T-cell (primary cell): ENCODE measurements around the gene TSC22D3. TPM values are rescaled to one million over a fixed set of nuclear protein-coding genes. Genes with fewer than 3 reads are reported as not detected.

Source experiments
- ATAC-seq, 4 experiments: fragments of 200-7000 bp in 3 of 4; fragments of 150-1000 bp in 1 of 4; cut with Tn5 transposase; replicated peaks in 1 of 4; 1 replicate in 3 of 4; 2 replicates in 1 of 4; pipeline ENCODE4 v1.10.0; 2021; ENCODE audit warnings: moderate library complexity in 3 of 4, mild to moderate bottlenecking in 2 of 4, moderate number of reproducible peaks in 1 of 4
- CTCF ChIA-PET, 2 donors: fragments of 300-600 bp; sonication (Branson Sonifier 250); formaldehyde crosslinking; loops; one replicate each; lab custom pipeline; 2022; ENCODE audit warnings: antibody characterized with exemption in 2 of 2; lab: Charles Lee
- POLR2A ChIA-PET, 2 donors: fragments of 300-600 bp; sonication (Branson Sonifier 250); formaldehyde crosslinking; loops; one replicate each; lab custom pipeline; 2022; ENCODE audit warnings: antibody characterized with exemption in 2 of 2; lab: Charles Lee
- DNase-seq, 35 experiments: peaks; one replicate each; pipeline versions ENCODE4 v3.0.0 to v3.0.0-alpha.2; 2013 to 2023
- H3K27ac ChIP-seq: one replicate; pipeline ENCODE4 v1.5.1; 2013; ENCODE audit warnings: low read length
- H3K27me3 ChIP-seq, 2 experiments: replicated peaks in 1 of 2; 1 replicate in 1 of 2; 2 replicates in 1 of 2; pipeline versions ENCODE4 v1.6.1 to v1.7.0; 2013; ENCODE audit warnings: low read length in 1 of 2, mixed read lengths in 1 of 2; ENCODE audit not compliant: control insufficient read depth in 2 of 2, insufficient read depth in 2 of 2; ENCODE audit errors: extremely low read depth in 1 of 2
- H3K36me3 ChIP-seq, 2 donors: 1 replicate in 1 of 2; 2 replicates in 1 of 2; pipeline versions ENCODE4 v1.6.1 to v1.7.0; 2013; ENCODE audit warnings: low read length in 1 of 2; ENCODE audit not compliant: control insufficient read depth in 2 of 2, insufficient read depth in 1 of 2; ENCODE audit errors: extremely low read depth in 1 of 2
- H3K4me1 ChIP-seq, 2 experiments: 1 replicate in 1 of 2; 2 replicates in 1 of 2; pipeline versions ENCODE4 v1.6.1 to v1.7.0; 2013; ENCODE audit warnings: low read length in 2 of 2, mixed read lengths in 1 of 2; ENCODE audit not compliant: insufficient read depth in 2 of 2, control insufficient read depth in 1 of 2; ENCODE audit errors: extremely low read depth in 1 of 2
- H3K4me3 ChIP-seq, 2 donors: 1 replicate in 1 of 2; 2 replicates in 1 of 2; pipeline versions ENCODE4 v1.5.1 to v1.7.0; 2013; ENCODE audit warnings: mild to moderate bottlenecking in 2 of 2, low read length in 1 of 2, moderate library complexity in 1 of 2; ENCODE audit not compliant: control insufficient read depth in 1 of 2; ENCODE audit errors: extremely low read depth in 1 of 2
- H3K9me3 ChIP-seq: 2 replicates; pipeline ENCODE4 v1.7.0; 2013
- H3K27ac Mint-ChIP-seq, 2 donors: one replicate each; pipeline ENCODE4 v1.8.0; 2020 to 2021; ENCODE audit warnings: mild to moderate bottlenecking in 2 of 2, mixed read lengths in 2 of 2
- H3K27me3 Mint-ChIP-seq, 2 donors: one replicate each; pipeline ENCODE4 v1.8.0; 2021 to 2022; ENCODE audit warnings: mixed read lengths in 2 of 2
- H3K36me3 Mint-ChIP-seq: one replicate; pipeline ENCODE4 v1.8.0; 2021; ENCODE audit warnings: mixed read lengths
- H3K4me1 Mint-ChIP-seq, 3 donors: one replicate each; pipeline ENCODE4 v1.8.0; 2020 to 2022; ENCODE audit warnings: mixed read lengths in 3 of 3, mild to moderate bottlenecking in 1 of 3
- H3K4me3 Mint-ChIP-seq, 3 donors: one replicate each; pipeline ENCODE4 v1.8.0; 2020 to 2022; ENCODE audit warnings: mild to moderate bottlenecking in 3 of 3, mixed read lengths in 3 of 3, moderate library complexity in 3 of 3
- H3K9me3 Mint-ChIP-seq, 3 donors: one replicate each; pipeline ENCODE4 v1.8.0; 2020 to 2022; ENCODE audit warnings: mixed read lengths in 3 of 3
- WGBS: methylation state at CpG from one replicate; pipeline ENCODE4 v1.1.5; 2013; ENCODE audit warnings: missing lambda C conversion rate; ENCODE audit not compliant: insufficient coverage; 5-methylcytosine and 5-hydroxymethylcytosine counted together
- total RNA-seq, 35 experiments: library from RNA in 6 of 35; stranded (reverse) in 6 of 35; fragments of 120-200 nt in 1 of 35; gene quantifications; one replicate each; pipeline versions ENCODE4 v1.2.1 to v1.2.4 and lab custom pipeline; 2013 to 2026

TSC22D3 gene
- total RNA-seq, 5 donors from 2014 or later (not counting 1 experiment from before 2014, with no cell fraction given), result 202 to 2,593 (median 248) TPM

GRCh38 chrX:107775000-107775733, 420 bp downstream of the TSC22D3 start:
- Mint-ChIP-seq H3K36me3 (no peaks in the 10 kb centered on the region), H3K4me3 (peak overlapping the region; percentile 84 to 90 (median 87)), H3K9me3 (no peaks in the 10 kb centered on the region), H3K4me1 (peaks cover 14 to 22% (median 16%) of the 10 kb centered on the region in 3 donors), H3K27me3 (peaks cover 0 to 12% of the 10 kb centered on the region in 2 donors), H3K27ac (peak overlapping the region in 1 of 2 donors; percentile 34)
- Histone ChIP-seq H3K27ac (peak overlapping the region; percentile 29), H3K9me3 (no peaks in the 10 kb centered on the region), H3K4me3 (peak overlapping the region; percentile 69 to 73), H3K27me3 (peaks cover 2 to 7% of the 10 kb centered on the region in 2 experiments), H3K4me1 (peaks cover 2 to 22% of the 10 kb centered on the region in 2 experiments), H3K36me3 (no peaks in the 10 kb centered on the region)
- POLR2A ChIA-PET, result interaction anchor here (0.5 to 3.3 kb wide), 13 partner anchors 8 to 853 kb away, joined by 3 to 29 read pairs (median 6); partner anchors contain the start of genes MID2 (in 1 of the 2), PRPS1 (in 1 of the 2) and RBM41 (in 1 of the 2)
- peak in 7 of 35 experiments; percentile 1 to 23 (median 4) for DNase-seq
- ATAC-seq, result peak in 2 of 4 experiments; percentile 14 to 15
- WGBS, result 23% methylated on average over 8 of the region's 40 CpGs
- CTCF ChIA-PET, result interaction anchor here (1.4 to 4.5 kb wide), 9 partner anchors 33 to 146 kb away, joined by 3 to 48 read pairs (median 10); partner anchors contain the start of gene PRPS1 (in 1 of the 2)

DNA sequence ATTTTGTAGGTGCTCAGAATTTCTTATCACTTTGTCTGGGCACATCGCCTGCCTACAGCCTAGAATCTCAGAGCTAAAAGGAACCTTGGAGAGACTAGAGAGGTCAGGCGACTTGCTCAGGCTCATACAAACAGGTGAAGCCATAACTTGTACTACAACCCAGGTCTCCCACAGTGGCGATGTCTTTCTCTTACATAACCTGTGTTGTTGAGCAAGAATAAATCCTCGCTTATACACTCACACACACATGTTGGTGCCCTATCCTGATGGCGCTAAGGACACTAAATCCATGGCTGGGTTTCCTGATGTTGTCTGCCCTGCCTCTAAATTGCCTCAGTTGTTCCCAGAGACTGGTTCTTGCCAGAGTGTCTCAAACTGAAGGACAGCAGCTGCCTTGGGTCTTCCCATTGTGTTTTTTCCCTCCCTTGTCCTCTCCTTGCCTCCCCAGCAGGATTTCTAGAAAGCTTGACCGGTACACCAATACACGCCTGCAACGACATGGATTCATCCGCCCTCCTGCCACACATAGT, 1.6 kb downstream of the TSC22D3 start:
- no peak for ATAC-seq
- Mint-ChIP-seq H3K4me1 (peaks cover 14 to 25% (median 22%) of the 10 kb centered on the region in 3 donors), H3K27ac (peak overlapping the region; percentile 18 to 62), H3K9me3 (no peaks in the 10 kb centered on the region), H3K36me3 (no peaks in the 10 kb centered on the region), H3K4me3 (peak overlapping the region in 1 of 3 donors; percentile 90), H3K27me3 (peaks cover 0 to 12% of the 10 kb centered on the region in 2 donors)
- ChIA-PET CTCF (interaction anchor here in 1 of 2 donors (0.6 to 2.0 kb wide), 2 partner anchors 114 to 785 kb away, joined by 3 to 9 read pairs; no protein-coding TSS in a partner anchor), POLR2A (interaction anchor here in 1 of 2 donors (2.9 kb wide), 1 partner anchor 100 kb away, joined by 29 read pairs; no protein-coding TSS in a partner anchor)
- WGBS, result 100% methylated on average over 3 of the region's 9 CpGs
- Histone ChIP-seq H3K9me3 (no peaks in the 10 kb centered on the region), H3K4me3 (no peak overlapping the region), H3K27me3 (peaks cover 2 to 7% of the 10 kb centered on the region in 2 experiments), H3K27ac (no peak overlapping the region), H3K36me3 (no peaks in the 10 kb centered on the region), H3K4me1 (peaks cover 2 to 22% of the 10 kb centered on the region in 2 experiments)
- no peak for DNase-seq

- H3K27ac Mint-ChIP-seq, result no peak overlapping the region
Observed at GRCh38 chrX:107773206-107773605, 2.4 kb downstream of the TSC22D3 start.

DNA sequence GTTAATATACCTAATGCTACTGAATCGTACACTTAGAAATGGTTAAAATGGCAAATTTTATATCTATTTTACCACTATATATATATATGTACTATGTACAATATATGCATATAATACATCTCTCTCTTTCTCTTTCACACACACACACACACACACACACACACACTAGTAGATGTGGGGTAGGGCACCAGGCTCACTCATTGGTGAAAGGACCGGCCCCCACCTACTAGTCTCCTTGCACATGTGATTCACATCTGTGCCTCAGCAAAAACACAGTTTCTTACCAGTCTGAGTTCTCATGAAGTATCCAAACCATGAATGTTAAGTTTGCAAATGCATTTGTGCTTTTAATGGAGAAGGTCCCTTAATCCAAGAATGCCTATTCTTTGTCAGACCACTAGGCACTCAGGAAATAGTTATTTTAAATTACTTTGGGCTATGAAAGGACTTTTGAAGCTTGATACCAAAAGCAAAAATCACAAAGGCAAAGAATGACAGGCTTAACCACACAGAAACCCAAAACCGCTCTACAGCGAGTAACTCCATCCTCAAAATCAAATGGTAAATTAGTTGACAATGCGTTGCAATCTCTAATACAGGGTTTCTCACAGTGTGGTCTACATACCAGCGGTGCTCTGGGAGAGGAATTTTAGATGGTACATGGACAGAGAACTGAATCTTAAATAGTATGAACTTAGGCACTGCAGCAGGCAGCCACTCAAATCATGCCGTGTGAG, 5.8 kb downstream of the TSC22D3 start:
- Mint-ChIP-seq H3K4me3 (no peak overlapping the region), H3K27me3 (peaks cover 0 to 7% of the 10 kb centered on the region in 2 donors), H3K4me1 (peaks cover 0 to 17% (median 15%) of the 10 kb centered on the region in 3 donors), H3K27ac (peak overlapping the region in 1 of 2 donors; percentile 30), H3K36me3 (no peaks in the 10 kb centered on the region), H3K9me3 (no peaks in the 10 kb centered on the region)
- ChIA-PET POLR2A (interaction anchor here in 1 of 2 donors (1.3 kb wide), 1 partner anchor 57 kb away, joined by 5 read pairs; no protein-coding TSS in a partner anchor), CTCF (interaction anchor here in 1 of 2 donors (0.5 to 0.9 kb wide), 2 partner anchors 50 to 114 kb away, joined by 3 to 4 read pairs; no protein-coding TSS in a partner anchor)
- H3K27me3 ChIP-seq, result peaks cover 0 to 2% of the 10 kb centered on the region in 2 experiments
- H3K4me3 ChIP-seq, result no peak overlapping the region
- no peaks in the 10 kb centered on the region for H3K36me3 ChIP-seq
- ATAC-seq (no peak), DNase-seq (no peak)
- no peak overlapping the region for H3K27ac ChIP-seq
- no peaks in the 10 kb centered on the region for H3K9me3 ChIP-seq
- no CpG with 5 or more reads among the region's 7 CpGs for WGBS
- H3K4me1 ChIP-seq, result peaks cover 0 to 5% of the 10 kb centered on the region in 2 experiments

More at GRCh38 chrX:107773206-107773605, 2.4 kb downstream of the TSC22D3 start:
- no peaks in the 10 kb centered on the region for H3K9me3 ChIP-seq
- H3K27ac ChIP-seq, result no peak overlapping the region
- H3K9me3 Mint-ChIP-seq, result no peaks in the 10 kb centered on the region
- peaks cover 2 to 22% of the 10 kb centered on the region in 2 experiments for H3K4me1 ChIP-seq
- no peaks in the 10 kb centered on the region for H3K36me3 ChIP-seq
- ATAC-seq, result no peak
- POLR2A ChIA-PET, result no interaction called here
- H3K27me3 Mint-ChIP-seq, result peaks cover 0 to 17% of the 10 kb centered on the region in 2 donors
- peaks cover 2 to 7% of the 10 kb centered on the region in 2 experiments for H3K27me3 ChIP-seq
- H3K4me1 Mint-ChIP-seq, result peaks cover 14 to 25% (median 22%) of the 10 kb centered on the region in 3 donors
- H3K36me3 Mint-ChIP-seq, result no peaks in the 10 kb centered on the region
- H3K4me3 ChIP-seq, result no peak overlapping the region
- CTCF ChIA-PET, result no interaction called here
- no peak for DNase-seq
- no peak overlapping the region for H3K4me3 Mint-ChIP-seq
- WGBS, result 100% methylated on average over 1 of the region's 8 CpGs

GRCh38 chrX:107768051-107768450, 7.5 kb downstream of the TSC22D3 start:
- H3K4me3 ChIP-seq, result no peak overlapping the region
- no peaks in the 10 kb centered on the region for H3K4me1 ChIP-seq
- no peak overlapping the region for H3K27ac ChIP-seq
- H3K27me3 ChIP-seq, result peaks cover 0 to 1% of the 10 kb centered on the region in 2 experiments
- DNase-seq (no peak), ATAC-seq (no peak)
- WGBS, result no CpG with 5 or more reads among the region's 3 CpGs
- H3K36me3 ChIP-seq, result no peaks in the 10 kb centered on the region
- Mint-ChIP-seq H3K4me3 (no peak overlapping the region), H3K27ac (no peak overlapping the region), H3K4me1 (peaks cover 0 to 8% (median 6%) of the 10 kb centered on the region in 3 donors), H3K36me3 (no peaks in the 10 kb centered on the region), H3K27me3 (peaks cover 0 to 7% of the 10 kb centered on the region in 2 donors), H3K9me3 (no peaks in the 10 kb centered on the region)
- ChIA-PET POLR2A (interaction anchor here in 1 of 2 donors (1.1 kb wide), 1 partner anchor 8 kb away, joined by 4 read pairs; the partner anchor contains the start of gene TSC22D3), CTCF (interaction anchor here in 1 of 2 donors (0.6 kb wide), 1 partner anchor 243 kb away, joined by 3 read pairs; no protein-coding TSS in a partner anchor)
- H3K9me3 ChIP-seq, result no peaks in the 10 kb centered on the region
